GM18517 (cell line): ENCODE measurements around the gene MUC13.
A peak's percentile ranks its signal among the peaks of the same experiment; 100 is the strongest.

Source experiments
- ATAC-seq: cut with Tn5 transposase; IDR thresholded peaks from one replicate; pipeline ENCODE4 v1.9.1; 2021; ENCODE audit warnings: mild to moderate bottlenecking, moderate library complexity; ENCODE audit not compliant: unreplicated experiment

The MUC13 gene

DNA sequence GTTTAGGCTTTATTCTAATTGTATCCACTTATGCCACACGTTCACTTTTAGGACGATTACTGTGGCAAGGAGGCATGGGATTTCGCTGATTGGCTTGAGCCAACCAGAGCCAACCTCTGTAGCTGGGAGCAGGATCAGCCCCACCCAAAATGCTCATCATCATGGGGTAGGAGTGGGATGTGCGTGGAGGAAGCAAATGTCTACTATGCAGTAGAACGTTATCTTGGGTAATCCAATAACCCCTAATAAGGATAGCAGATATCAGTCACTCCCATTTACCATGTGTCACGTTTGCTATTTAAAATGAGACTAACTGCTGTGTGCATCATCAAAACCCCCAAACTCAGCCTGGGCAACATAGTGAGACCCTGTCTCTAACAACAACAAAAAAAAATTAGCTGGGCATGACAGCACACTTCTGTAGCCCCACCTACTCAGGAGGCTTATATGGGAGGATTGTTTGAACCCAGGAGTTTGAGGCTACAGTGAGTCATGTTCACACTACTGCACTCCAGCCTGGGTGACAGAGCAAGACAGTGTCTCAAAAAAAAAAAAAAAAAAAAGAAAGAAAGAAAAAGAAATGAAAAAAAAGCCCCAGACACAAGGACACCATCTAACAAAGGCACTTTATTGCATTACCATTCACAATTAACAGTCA lies 29.6 kb downstream of the MUC13 start:
- no peak for ATAC-seq

- no peak for ATAC-seq
Observed at GRCh38 chr3:124903896-124904834, 30.4 kb downstream of the MUC13 start.

GRCh38 chr3:124896824-124897526 lies 37.6 kb downstream of the MUC13 start:
- ATAC-seq: no peak

GRCh38 chr3:124895756-124896155 lies 38.8 kb downstream of the MUC13 start:
- ATAC-seq: no peak

GRCh38 chr3:124893526-124893925 lies 41.0 kb downstream of the MUC13 start:
- no peak for ATAC-seq

- ATAC-seq: no peak
Observed at GRCh38 chr3:124890573-124891190, 43.9 kb downstream of the MUC13 start.

DNA sequence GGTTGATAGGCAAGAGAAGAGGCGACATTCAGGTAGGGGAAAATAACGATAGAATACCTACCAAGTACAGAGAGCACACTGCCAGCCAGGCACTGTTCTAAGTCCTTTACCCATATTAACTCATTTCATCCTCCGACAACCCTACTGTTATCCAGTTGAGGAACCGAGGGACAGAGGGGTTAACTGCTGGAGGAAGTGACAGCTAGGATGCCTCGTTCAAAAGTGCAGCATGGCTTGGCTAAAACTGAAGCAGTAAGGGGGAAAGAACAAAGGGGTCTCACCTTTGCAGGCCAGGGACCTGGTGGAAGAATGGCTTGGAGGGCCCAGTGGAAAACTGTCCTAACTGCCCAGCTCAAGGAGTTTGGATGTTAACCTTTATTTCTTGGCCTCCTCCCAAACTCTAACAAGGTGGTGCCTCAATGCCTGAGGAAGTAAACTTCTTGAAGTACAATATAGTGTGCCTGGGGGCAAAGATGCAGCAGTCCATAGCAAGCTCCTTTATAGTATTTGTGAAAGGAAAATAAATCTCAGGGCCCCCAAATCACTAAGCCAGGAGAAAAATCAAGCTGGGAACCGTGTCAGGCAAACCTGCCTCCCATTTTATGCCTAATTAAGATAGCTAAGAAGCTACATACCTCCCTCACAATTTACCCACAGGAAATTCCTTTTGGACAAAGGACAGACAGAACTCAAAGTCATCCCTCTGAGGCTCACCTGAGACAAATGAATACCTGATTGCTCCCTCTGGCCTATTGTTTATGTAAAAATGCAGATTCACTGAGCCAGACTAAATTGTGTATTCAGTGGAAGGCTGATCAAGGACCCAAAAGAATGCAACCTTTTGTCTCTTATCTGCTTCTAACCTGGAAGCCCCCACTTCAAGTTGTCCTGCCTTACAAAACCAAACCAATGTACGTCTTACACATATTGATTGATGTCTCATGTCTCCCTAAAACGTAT lies 45.8 kb downstream of the MUC13 start:
- no peak for ATAC-seq

- ATAC-seq: no peak
Observed at GRCh38 chr3:124887932-124888298, 46.6 kb downstream of the MUC13 start.

DNA sequence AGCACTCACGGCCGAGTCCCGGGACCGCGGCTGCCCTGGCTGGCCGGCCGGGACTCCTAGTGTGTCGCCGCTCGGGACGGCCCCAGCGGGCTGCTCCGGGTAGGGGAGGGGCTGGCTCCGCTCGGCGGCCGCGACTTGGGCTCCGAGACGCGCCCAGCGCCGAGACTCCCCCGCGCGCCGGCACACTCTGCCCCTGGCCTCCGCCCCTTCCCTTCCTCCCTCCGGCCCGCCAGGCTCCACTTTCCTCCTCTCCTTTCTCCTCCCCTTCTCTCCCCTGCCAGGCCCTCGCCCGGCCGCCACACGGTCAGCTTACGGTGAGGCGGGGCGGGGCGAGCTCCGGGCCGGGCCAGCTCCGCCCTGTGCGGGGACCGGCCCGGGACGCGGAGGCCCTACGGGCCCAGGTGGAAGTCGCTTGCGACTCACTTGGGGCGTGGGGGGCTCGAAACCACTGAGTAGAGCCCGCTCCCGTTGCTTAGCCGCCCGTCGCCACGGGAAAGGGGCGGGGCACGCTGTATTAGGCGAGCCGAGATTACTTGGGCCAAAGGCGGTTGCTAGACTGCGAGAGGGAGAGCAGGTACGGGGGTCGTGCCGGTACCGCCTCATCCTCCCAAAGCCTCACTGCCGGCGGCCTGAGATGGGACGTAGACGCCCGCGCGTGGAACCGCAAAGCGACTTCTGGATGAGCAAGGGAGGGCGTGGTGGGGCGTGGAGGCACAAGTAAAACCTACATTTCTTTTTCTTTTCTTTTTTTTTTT lies 47.2 kb downstream of the MUC13 start, which contains the start of gene ITGB5:
Gene ITGB5, minus strand, starts transcription at position 189 of the 755 bp plus-strand sequence. CDS start 365 bp downstream, outside the sequence.
- peak; percentile 55 for ATAC-seq

GRCh38 chr3:124886168-124887056 lies 48.1 kb downstream of the MUC13 start:
- ATAC-seq: peak; percentile 48

GRCh38 chr3:124885466-124886167 lies 48.9 kb downstream of the MUC13 start:
- ATAC-seq: no peak

DNA sequence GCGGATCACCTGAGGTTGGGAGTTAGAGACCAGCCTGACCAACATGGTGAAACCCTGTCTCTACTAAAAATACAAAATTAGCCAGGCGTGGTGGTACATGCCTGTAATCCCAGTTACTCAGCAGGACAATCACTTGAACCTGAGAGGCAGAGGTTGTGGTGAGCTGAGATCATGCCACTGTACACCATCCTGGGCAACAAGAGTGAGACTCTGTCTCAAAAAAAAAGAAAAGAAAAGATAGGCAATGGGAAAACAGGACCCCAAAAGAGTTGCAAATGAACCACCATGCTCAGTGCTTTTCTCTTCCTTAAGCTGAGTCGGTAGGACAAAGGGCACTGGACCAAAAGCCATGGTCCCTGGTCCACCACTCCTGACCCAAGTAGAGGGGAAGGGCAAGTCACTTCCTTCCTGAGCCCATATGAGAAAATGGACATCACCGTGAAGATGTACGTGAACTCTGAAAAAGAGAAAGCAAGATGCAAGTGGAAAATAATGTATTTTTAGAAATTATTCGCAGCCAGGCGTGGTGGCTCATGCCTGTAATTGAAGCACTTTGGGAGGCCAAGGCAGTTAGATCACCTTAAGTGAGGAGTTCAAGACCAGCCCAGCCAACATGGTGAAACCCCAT lies 50.0 kb downstream of the MUC13 start:
- no peak for ATAC-seq

- ATAC-seq: no peak
Observed at GRCh38 chr3:124883766-124884473, 50.6 kb downstream of the MUC13 start.

- no peak for ATAC-seq
Observed at GRCh38 chr3:124882816-124883747, 51.5 kb downstream of the MUC13 start.

DNA sequence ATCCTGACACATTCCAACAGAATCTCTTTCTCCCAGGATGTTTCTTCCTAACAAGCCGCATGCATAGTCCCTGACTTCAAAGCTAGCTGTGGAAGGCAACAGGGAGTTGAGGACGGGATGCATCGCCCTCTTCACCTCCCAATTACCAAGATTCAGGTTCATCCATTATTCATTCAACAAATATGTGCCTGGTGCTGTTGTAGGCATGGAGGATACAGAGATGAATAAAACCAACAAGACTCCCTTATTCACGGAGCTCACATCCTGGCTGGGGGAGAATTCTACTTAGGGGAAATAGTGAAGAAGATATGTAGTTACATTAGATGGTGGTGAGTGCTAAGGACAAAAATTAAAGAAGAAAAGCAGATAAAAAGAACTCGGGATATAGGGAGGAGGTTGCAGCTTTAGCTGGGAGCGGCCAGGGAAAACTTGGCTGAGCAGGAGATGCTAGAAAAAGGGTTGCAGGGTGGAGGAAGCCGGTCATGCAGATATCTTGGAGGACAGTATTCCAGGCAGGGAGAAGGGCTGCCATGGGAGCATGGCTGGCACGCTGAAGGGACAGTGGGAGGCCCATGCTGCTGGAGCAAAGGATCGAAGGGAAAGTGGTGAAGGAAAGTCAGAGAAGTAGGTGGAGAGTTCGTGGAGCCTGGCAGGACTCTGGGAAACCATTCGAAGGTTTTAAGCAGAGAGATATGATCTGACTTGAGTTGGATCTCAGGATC lies 52.4 kb downstream of the MUC13 start:
- ATAC-seq: no peak
